BE2C (cell line): ENCODE measurements around the gene ARHGEF12.

Experiments
- DNase-seq: peaks from one replicate; pipeline ENCODE4 v3.0.0-alpha.2; 2020
- H3K27me3 ChIP-seq: fragments of 250-450 bp; sonication (Bioruptor Pico); 2 replicates; pipeline ENCODE4 v1.5.1; 2020; ENCODE audit warnings: mild to moderate bottlenecking
- H3K36me3 ChIP-seq: fragments of 250-450 bp; sonication (Bioruptor Pico); 2 replicates; pipeline ENCODE4 v1.5.1; 2020; ENCODE audit warnings: mild to moderate bottlenecking
- H3K4me1 ChIP-seq: fragments of 250-450 bp; sonication (Bioruptor Pico); 2 replicates; pipeline ENCODE4 v1.5.1; 2020
- H3K4me3 ChIP-seq: 2 replicates; pipeline ENCODE4 v1.5.1; 2011; ENCODE audit warnings: low read depth, low read length
- H3K9me3 ChIP-seq: fragments of 250-450 bp; sonication (Bioruptor Pico); 2 replicates; pipeline ENCODE4 v1.5.1; 2020
- CTCF ChIP-seq: IDR thresholded peaks from 2 replicates; pipeline ENCODE4 v1.5.1; 2012; ENCODE audit warnings: mild to moderate bottlenecking, low read depth, low read length

The ARHGEF12 gene

GRCh38 chr11:120326228-120326627, 10.0 kb upstream of the ARHGEF12 start:
- H3K36me3 ChIP-seq: peaks cover 12% of the 10 kb centered on the region; the same call in 1 of the 2 replicates
- peaks cover 11% of the 10 kb centered on the region; the same call in 1 of the 2 replicates for H3K4me1 ChIP-seq
- no peaks in the 10 kb centered on the region for H3K9me3 ChIP-seq
- no peak for DNase-seq
- no peaks in the 10 kb centered on the region for H3K27me3 ChIP-seq
- no peak for TF ChIP-seq CTCF
- H3K4me3 ChIP-seq: peak overlapping the region; percentile 83

- H3K27me3 ChIP-seq: no peaks in the 10 kb centered on the region
- peaks cover 14% of the 10 kb centered on the region; the same call in 1 of the 2 replicates for H3K4me1 ChIP-seq
- 0 out of 2 replicates have a peak overlapping the region, but pooled peaks have one; percentile 83 for H3K4me3 ChIP-seq
- peaks cover 12% of the 10 kb centered on the region; the same call in 1 of the 2 replicates for H3K36me3 ChIP-seq
- H3K9me3 ChIP-seq: no peaks in the 10 kb centered on the region
- DNase-seq: no peak
- TF ChIP-seq CTCF: no peak
Observed at GRCh38 chr11:120326845-120327281, 9.3 kb upstream of the ARHGEF12 start.

- Histone ChIP-seq H3K9me3 (no peaks in the 10 kb centered on the region), H3K27me3 (no peaks in the 10 kb centered on the region), H3K4me3 (no peak overlapping the region), H3K4me1 (peaks cover 14% of the 10 kb centered on the region; the same call in 1 of the 2 replicates), H3K36me3 (peaks cover 12% of the 10 kb centered on the region; the same call in 1 of the 2 replicates)
- no peak for DNase-seq
- no peak for TF ChIP-seq CTCF
Observed at GRCh38 chr11:120327311-120327710, 8.9 kb upstream of the ARHGEF12 start.

- H3K9me3 ChIP-seq: no peaks in the 10 kb centered on the region
- H3K4me3 ChIP-seq: no peak overlapping the region
- H3K4me1 ChIP-seq: peaks cover 14% of the 10 kb centered on the region; the same call in 1 of the 2 replicates
- DNase-seq: no peak
- TF ChIP-seq CTCF: no peak
- peaks cover 12% of the 10 kb centered on the region; the same call in 1 of the 2 replicates for H3K36me3 ChIP-seq
- H3K27me3 ChIP-seq: no peaks in the 10 kb centered on the region
Observed at GRCh38 chr11:120329556-120329955, 6.7 kb upstream of the ARHGEF12 start.

GRCh38 chr11:120330045-120330444, 6.2 kb upstream of the ARHGEF12 start:
- Histone ChIP-seq H3K36me3 (peaks cover 12% of the 10 kb centered on the region; the same call in 1 of the 2 replicates), H3K4me3 (no peak overlapping the region), H3K9me3 (no peaks in the 10 kb centered on the region), H3K27me3 (no peaks in the 10 kb centered on the region), H3K4me1 (peaks cover 14% of the 10 kb centered on the region; the same call in 1 of the 2 replicates)
- no peak for DNase-seq
- TF ChIP-seq CTCF: no peak

- TF ChIP-seq CTCF: no peak
- Histone ChIP-seq H3K36me3 (peaks cover 12% of the 10 kb centered on the region; the same call in 1 of the 2 replicates), H3K4me1 (peaks cover 10% of the 10 kb centered on the region; the same call in 1 of the 2 replicates), H3K4me3 (no peak overlapping the region), H3K9me3 (no peaks in the 10 kb centered on the region), H3K27me3 (no peaks in the 10 kb centered on the region)
- no peak for DNase-seq
Observed at GRCh38 chr11:120331301-120331996, 4.8 kb upstream of the ARHGEF12 start.
